ENCODE measurements around the gene SESN2.

DNA sequence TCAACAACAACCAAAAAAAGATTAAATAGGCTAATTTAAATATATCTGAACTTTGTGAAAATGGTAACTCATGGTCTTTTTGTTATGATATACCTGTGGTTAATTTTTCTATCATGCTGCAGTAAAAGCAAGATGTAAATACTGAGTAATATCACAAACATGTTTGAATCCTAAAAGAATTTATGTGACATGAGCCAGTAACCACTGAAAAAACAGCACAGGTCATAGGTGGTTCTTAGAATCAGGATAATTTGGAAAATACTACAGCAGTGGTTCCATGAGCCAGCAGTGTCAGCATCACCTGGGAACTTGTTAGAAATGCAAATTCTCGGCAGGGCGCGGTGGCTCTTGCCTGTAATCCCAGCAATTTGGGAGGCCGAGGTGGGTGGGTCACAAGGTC, 19.3 kb upstream of the SESN2 start:
- TF ChIP-seq HDGF (IDR thresholded peaks at IDR 0.05; ENCODE audit: borderline replicate concordance) (no peak), BHLHE40 (IDR thresholded peaks at IDR 0.05; ENCODE audit: borderline replicate concordance) (no peak), SP1 (IDR thresholded peaks at IDR 0.05) (no peak), CTBP1 (IDR thresholded peaks at IDR 0.05; ENCODE audit: borderline replicate concordance) (no peak), LEF1 (IDR thresholded peaks at IDR 0.05; ENCODE audit: borderline replicate concordance) (no peak), TARDBP (IDR thresholded peaks at IDR 0.05) (no peak), SUZ12 (IDR thresholded peaks at IDR 0.05) (no peak), FOXM1 (IDR thresholded peaks at IDR 0.05; ENCODE audit: borderline replicate concordance) (no peak), NFRKB (IDR thresholded peaks at IDR 0.05) (no peak), FOXK2 (IDR thresholded peaks at IDR 0.05) (no peak), ARNT (IDR thresholded peaks at IDR 0.05) (no peak), L3MBTL2 (conservative IDR thresholded peaks at IDR 0.05) (no peak)
